K562 (cell line): Measurements from ENCODE around the gene SLC5A3. TPM values are rescaled to one million over a fixed set of nuclear protein-coding genes. Genes with fewer than 3 reads are reported as not detected.

Experiments used
- CBX5 ChIP-seq: IDR thresholded peaks from 2 replicates; pipeline ENCODE4 v1.6.1; 2014; ENCODE audit warnings: low read depth, borderline replicate concordance
- CHAMP1 ChIP-seq: fragments of 450-650 bp; IDR thresholded peaks from 2 replicates; pipeline ENCODE4 v1.6.1; 2016; ENCODE audit warnings: mild to moderate bottlenecking
- ERF ChIP-seq: fragments of 450-650 bp; formaldehyde crosslinking; IDR thresholded peaks from 2 replicates; pipeline ENCODE4 v1.4.0; 2020; ENCODE audit warnings: mild to moderate bottlenecking, mixed read lengths
- FOXA1 ChIP-seq: fragments of 450-650 bp; IDR thresholded peaks from 2 replicates; pipeline ENCODE4 v1.6.1; 2016; ENCODE audit warnings: mild to moderate bottlenecking, borderline replicate concordance
- HNRNPH1 ChIP-seq: fragments of 200-400 bp; formaldehyde crosslinking; optimal IDR thresholded peaks from 2 replicates; pipeline ENCODE3; 2017; ENCODE audit warnings: low read depth, mild to moderate bottlenecking, low read length, moderate library complexity
- LARP7 ChIP-seq: fragments of 450-650 bp; IDR thresholded peaks from 2 replicates; pipeline ENCODE4 v1.6.1; 2016
- NFE2L1 ChIP-seq: fragments of 450-650 bp; IDR thresholded peaks from 2 replicates; pipeline ENCODE4 v1.6.1; 2016; ENCODE audit warnings: missing genetic modification characterization, low read depth, mild to moderate bottlenecking, missing compliant biosample characterization, moderate library complexity, borderline replicate concordance
- PHF21A ChIP-seq: fragments of 450-650 bp; IDR thresholded peaks from 2 replicates; pipeline ENCODE4 v1.6.1; 2017; ENCODE audit warnings: low read depth, borderline replicate concordance
- POLR3G ChIP-seq: IDR thresholded peaks from 2 replicates; pipeline ENCODE4 v1.6.1; 2011; ENCODE audit not compliant: insufficient read length, insufficient replicate concordance; ENCODE audit errors: extremely low read depth
- SMARCE1 ChIP-seq: fragments of 450-650 bp; IDR thresholded peaks from 2 replicates; pipeline ENCODE4 v1.7.1; 2016; ENCODE audit warnings: mild to moderate bottlenecking
- TAF15 ChIP-seq: fragments of 200-400 bp; formaldehyde crosslinking; IDR thresholded peaks from 2 replicates; pipeline ENCODE4 v1.6.1; 2017; ENCODE audit warnings: mild to moderate bottlenecking, low read depth, low read length, moderate library complexity
- ZBED1 ChIP-seq: IDR thresholded peaks from 2 replicates; pipeline ENCODE4 v1.6.1; 2014
- ZFP1 ChIP-seq: fragments of 450-650 bp; formaldehyde crosslinking; IDR thresholded peaks from 2 replicates; pipeline ENCODE4 v1.4.0; 2020; ENCODE audit warnings: mild to moderate bottlenecking, mixed read lengths
- ZNF184 ChIP-seq: sonication (generic); formaldehyde crosslinking; IDR thresholded peaks from 2 replicates; pipeline ENCODE4 v1.5.0; 2020; ENCODE audit warnings: missing genetic modification reagents
- ZNF224 ChIP-seq: sonication (generic); formaldehyde crosslinking; IDR thresholded peaks from 2 replicates; pipeline ENCODE4 v1.8.0; 2022; ENCODE audit warnings: mild to moderate bottlenecking, missing genetic modification reagents
- ZNF23 ChIP-seq: fragments of 250-450 bp; sonication (Bioruptor Pico); IDR thresholded peaks from 2 replicates; pipeline ENCODE4 v1.4.0; 2020; ENCODE audit warnings: mild to moderate bottlenecking
- ZNF3 ChIP-seq: fragments of 250-450 bp; sonication (Bioruptor Pico); IDR thresholded peaks from 2 replicates; pipeline ENCODE4 v1.5.0; 2021; ENCODE audit warnings: mild to moderate bottlenecking, moderate library complexity
- ZNF407 ChIP-seq: fragments of 450-650 bp; IDR thresholded peaks from 2 replicates; pipeline ENCODE4 v1.6.1; 2016; ENCODE audit warnings: low read depth
- polyA plus RNA-seq, 8 experiments: library from polyadenylated mRNA; depleted of rRNA in 4 of 8; stranded (reverse) in 5 of 8; unstranded in 3 of 8; fragments of >200 nt; fragmentation: Nextera tagmentation in 2 of 8; fragmentation: Illumina TruSeq in 1 of 8; extraction: Ambion mirVana in 2 of 8; extraction: Trizol in 1 of 8; gene quantifications; 2 replicates each; pipeline versions ENCODE4 v1.2.1 to v1.2.3, GENCODE V29; 2011 to 2014; ENCODE audit warnings: inconsistent platforms in 1 of 8, missing spikeins in 1 of 8
- total RNA-seq, 7 experiments: library from RNA; depleted of rRNA in 6 of 7; stranded (reverse); fragments of >200 nt in 6 of 7; fragmentation: Illumina TruSeq in 2 of 7; extraction: Trizol in 2 of 7; gene quantifications; 2 replicates each; pipeline versions ENCODE4 v1.2.1 to v1.2.3, GENCODE V29; 2011 to 2021; ENCODE audit warnings: low replicate concordance in 1 of 7
- TF ChIP-seq, protein P1 (sequence below): fragments of 250-450 bp; sonication (Bioruptor Pico); IDR thresholded peaks from 2 replicates; pipeline ENCODE4 v1.8.0; 2022; ENCODE audit warnings: moderate library complexity, mild to moderate bottlenecking, inconsistent platforms

Gene SLC5A3
- total and polyA plus RNA-seq, 9 of the 15 experiments (the other 6 are each of a cell fraction or from before 2014, with no cell fraction given): 2.9 to 20.6 (median 9.0) TPM

DNA sequence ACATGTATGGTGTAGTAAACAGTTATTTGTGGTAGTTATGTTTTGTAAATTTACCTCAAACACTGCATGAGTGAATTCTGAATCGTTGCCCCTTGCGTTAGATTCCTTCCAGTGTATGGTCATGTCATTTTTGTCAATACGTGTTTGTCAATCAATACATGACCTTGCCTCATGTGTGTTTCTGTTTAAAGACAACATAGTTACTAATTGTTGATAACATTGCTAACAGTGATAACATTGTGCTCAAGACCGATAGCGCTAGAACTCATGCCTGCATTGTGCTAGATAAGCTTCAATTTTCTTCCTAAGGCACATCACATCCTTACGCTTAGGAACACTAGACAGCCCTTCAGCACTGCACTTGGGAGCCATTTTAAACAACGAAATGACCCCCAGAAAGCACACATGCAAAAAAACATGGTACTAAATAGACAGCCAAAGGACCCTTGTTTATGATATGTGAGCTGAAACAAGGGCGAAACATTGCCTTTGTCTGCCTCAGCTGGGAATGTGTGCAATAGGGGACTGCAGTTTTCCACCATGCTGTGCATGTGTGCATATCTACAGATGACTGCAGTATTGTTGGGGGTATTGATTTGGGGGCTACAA is 37.3 kb downstream of the SLC5A3 start (continued):
- TF ChIP-seq CHAMP1 (peak; percentile 97), ERF (no peak), ZNF224 (CRISPR knock-in tag) (no peak), SMARCE1 (peak; percentile 96), ZNF23 (CRISPR knock-in tag) (0 out of 2 replicates have a peak, but pooled peaks have one; percentile 29), ZNF407 (no peak), HNRNPH1 (no peak), ZBED1 (peak; percentile 72; the same call in 1 of the 2 replicates), CBX5 (no peak), ZNF184 (CRISPR knock-in tag) (no peak), PHF21A (no peak), ZFP1 (CRISPR knock-in tag) (no peak), NFE2L1 (tag) (no peak), FOXA1 (no peak), POLR3G (no peak), LARP7 (no peak), ZNF3 (no peak), TAF15 (no peak)
- TF ChIP-seq, protein P1, sequence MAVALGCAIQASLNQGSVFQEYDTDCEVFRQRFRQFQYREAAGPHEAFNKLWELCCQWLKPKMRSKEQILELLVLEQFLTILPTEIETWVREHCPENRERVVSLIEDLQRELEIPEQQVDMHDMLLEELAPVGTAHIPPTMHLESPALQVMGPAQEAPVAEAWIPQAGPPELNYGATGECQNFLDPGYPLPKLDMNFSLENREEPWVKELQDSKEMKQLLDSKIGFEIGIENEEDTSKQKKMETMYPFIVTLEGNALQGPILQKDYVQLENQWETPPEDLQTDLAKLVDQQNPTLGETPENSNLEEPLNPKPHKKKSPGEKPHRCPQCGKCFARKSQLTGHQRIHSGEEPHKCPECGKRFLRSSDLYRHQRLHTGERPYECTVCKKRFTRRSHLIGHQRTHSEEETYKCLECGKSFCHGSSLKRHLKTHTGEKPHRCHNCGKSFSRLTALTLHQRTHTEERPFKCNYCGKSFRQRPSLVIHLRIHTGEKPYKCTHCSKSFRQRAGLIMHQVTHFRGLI (CRISPR knock-in tag): no peak
